HepG2 (cell line): ENCODE data around the gene SHISA9.

ENCODE experiments used
- ATF7-NPFF ChIP-seq: sonication (generic); formaldehyde crosslinking; IDR thresholded peaks from 2 replicates; pipeline ENCODE4 v1.8.1; 2023; ENCODE audit warnings: mild to moderate bottlenecking, low read depth, missing genetic modification reagents, moderate library complexity
- KDM5A ChIP-seq: fragments of 200-600 bp; sonication (generic); IDR thresholded peaks from 2 replicates; pipeline ENCODE4 v1.7.0; 2018; ENCODE audit warnings: antibody characterized with exemption, mild to moderate bottlenecking, low read length, borderline replicate concordance
- POLR2A ChIP-seq, 2 experiments: IDR thresholded peaks; 2 replicates each; pipeline ENCODE4 v1.6.1; 2011; ENCODE audit warnings: low read depth in 2 of 2, low read length in 2 of 2, mild to moderate bottlenecking in 1 of 2, moderate library complexity in 1 of 2; ENCODE audit not compliant: insufficient read depth in 1 of 2
- RNF2 ChIP-seq: fragments of 450-650 bp; conservative IDR thresholded peaks from 2 replicates; pipeline ENCODE4 v1.6.1; 2016; ENCODE audit warnings: low read depth
- SMC3 ChIP-seq: IDR thresholded peaks from 2 replicates; pipeline ENCODE4 v1.6.1; 2011; ENCODE audit warnings: low read length, improper control_type of control experiment
- SRSF1 ChIP-seq: fragments of 200-400 bp; formaldehyde crosslinking; optimal IDR thresholded peaks from 2 replicates; pipeline ENCODE3; 2017; ENCODE audit warnings: mild to moderate bottlenecking, low read depth, low read length, moderate library complexity
- TP53 ChIP-seq: sonication (generic); formaldehyde crosslinking; conservative IDR thresholded peaks from 2 replicates; pipeline ENCODE4 v1.4.0; 2020; ENCODE audit warnings: missing genetic modification reagents
- ZNF124 ChIP-seq: sonication (generic); formaldehyde crosslinking; IDR thresholded peaks from 2 replicates; pipeline ENCODE4 v1.4.0; 2020; ENCODE audit warnings: missing genetic modification reagents
- ZNF780A ChIP-seq: sonication (generic); formaldehyde crosslinking; IDR thresholded peaks from 2 replicates; pipeline ENCODE4 v1.8.0; 2022; ENCODE audit warnings: mild to moderate bottlenecking, missing genetic modification reagents, moderate library complexity
- ZNF83 ChIP-seq: sonication (generic); formaldehyde crosslinking; IDR thresholded peaks from 2 replicates; pipeline ENCODE4 v1.4.0; 2020; ENCODE audit warnings: missing genetic modification reagents, mild to moderate bottlenecking, borderline replicate concordance
- TF ChIP-seq, protein P1 (sequence below): sonication (generic); formaldehyde crosslinking; IDR thresholded peaks from 2 replicates; pipeline ENCODE4 v1.5.0; 2020; ENCODE audit warnings: missing genetic modification reagents
- TF ChIP-seq, protein P2 (sequence below): sonication (generic); formaldehyde crosslinking; IDR thresholded peaks from 2 replicates; pipeline ENCODE4 v1.4.0; 2020; ENCODE audit warnings: missing genetic modification reagents

DNA sequence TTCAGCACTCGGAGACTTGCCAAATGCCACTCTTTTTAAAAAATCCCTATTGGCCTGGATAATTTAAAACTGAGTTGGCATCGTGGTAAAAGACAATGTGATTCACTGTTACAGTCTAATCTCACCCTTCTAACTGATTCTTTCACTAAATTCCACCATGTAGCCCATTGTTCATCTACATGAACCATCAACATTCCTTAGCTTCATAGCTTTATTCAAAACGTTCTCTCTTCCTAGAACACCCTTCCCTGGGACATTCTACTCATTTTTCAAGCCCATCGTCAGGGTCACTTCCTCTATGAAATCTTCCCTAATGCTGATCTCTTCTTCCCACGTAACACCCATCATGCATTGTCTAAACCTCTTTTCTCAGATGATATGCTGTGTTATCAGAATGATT, 15.7 kb upstream of the SHISA9 start:
- TF ChIP-seq TP53 = no peak
- no peak for TF ChIP-seq ATF7-NPFF (CRISPR knock-in tag)
- TF ChIP-seq, protein P1, sequence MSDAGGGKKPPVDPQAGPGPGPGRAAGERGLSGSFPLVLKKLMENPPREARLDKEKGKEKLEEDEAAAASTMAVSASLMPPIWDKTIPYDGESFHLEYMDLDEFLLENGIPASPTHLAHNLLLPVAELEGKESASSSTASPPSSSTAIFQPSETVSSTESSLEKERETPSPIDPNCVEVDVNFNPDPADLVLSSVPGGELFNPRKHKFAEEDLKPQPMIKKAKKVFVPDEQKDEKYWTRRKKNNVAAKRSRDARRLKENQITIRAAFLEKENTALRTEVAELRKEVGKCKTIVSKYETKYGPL = no peak
- TF ChIP-seq, protein P2, sequence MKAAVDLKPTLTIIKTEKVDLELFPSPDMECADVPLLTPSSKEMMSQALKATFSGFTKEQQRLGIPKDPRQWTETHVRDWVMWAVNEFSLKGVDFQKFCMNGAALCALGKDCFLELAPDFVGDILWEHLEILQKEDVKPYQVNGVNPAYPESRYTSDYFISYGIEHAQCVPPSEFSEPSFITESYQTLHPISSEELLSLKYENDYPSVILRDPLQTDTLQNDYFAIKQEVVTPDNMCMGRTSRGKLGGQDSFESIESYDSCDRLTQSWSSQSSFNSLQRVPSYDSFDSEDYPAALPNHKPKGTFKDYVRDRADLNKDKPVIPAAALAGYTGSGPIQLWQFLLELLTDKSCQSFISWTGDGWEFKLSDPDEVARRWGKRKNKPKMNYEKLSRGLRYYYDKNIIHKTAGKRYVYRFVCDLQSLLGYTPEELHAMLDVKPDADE (CRISPR knock-in tag) = no peak
- TF ChIP-seq RNF2 = no peak
- no peak for TF ChIP-seq ZNF83
- TF ChIP-seq POLR2A (IDR thresholded peaks at IDR 0.05; ENCODE audit: insufficient read depth in 1 of 2, low read depth in 2 of 2, low read length in 2 of 2) = no peak
- TF ChIP-seq ZNF780A (CRISPR knock-in tag) = no peak
- no peak for TF ChIP-seq ZNF124 (CRISPR knock-in tag)
- TF ChIP-seq SMC3 = no peak
- TF ChIP-seq KDM5A = no peak
- TF ChIP-seq SRSF1 = no peak
